ENCODE data around the gene STXBP3. TPM values are rescaled to one million over a fixed set of nuclear protein-coding genes. Genes with fewer than 3 reads are reported as not detected.
A peak's percentile ranks its signal among the peaks of the same experiment; 100 is the strongest.

STXBP3 gene
- total RNA-seq, 1 donor from 2014 or later = 36.7 TPM

GRCh38 chr1:108706643-108707042, 39.8 kb upstream of the STXBP3 start:
- DNase-seq (ENCODE audit: low read depth) = no peak
- H3K4me3 ChIP-seq (ENCODE audit: low read depth, low read length) = no peak overlapping the region
- TF ChIP-seq, protein P1, sequence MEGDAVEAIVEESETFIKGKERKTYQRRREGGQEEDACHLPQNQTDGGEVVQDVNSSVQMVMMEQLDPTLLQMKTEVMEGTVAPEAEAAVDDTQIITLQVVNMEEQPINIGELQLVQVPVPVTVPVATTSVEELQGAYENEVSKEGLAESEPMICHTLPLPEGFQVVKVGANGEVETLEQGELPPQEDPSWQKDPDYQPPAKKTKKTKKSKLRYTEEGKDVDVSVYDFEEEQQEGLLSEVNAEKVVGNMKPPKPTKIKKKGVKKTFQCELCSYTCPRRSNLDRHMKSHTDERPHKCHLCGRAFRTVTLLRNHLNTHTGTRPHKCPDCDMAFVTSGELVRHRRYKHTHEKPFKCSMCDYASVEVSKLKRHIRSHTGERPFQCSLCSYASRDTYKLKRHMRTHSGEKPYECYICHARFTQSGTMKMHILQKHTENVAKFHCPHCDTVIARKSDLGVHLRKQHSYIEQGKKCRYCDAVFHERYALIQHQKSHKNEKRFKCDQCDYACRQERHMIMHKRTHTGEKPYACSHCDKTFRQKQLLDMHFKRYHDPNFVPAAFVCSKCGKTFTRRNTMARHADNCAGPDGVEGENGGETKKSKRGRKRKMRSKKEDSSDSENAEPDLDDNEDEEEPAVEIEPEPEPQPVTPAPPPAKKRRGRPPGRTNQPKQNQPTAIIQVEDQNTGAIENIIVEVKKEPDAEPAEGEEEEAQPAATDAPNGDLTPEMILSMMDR (conservative IDR thresholded peaks at IDR 0.05; ENCODE audit: low read depth, low read length) = no peak

DNA sequence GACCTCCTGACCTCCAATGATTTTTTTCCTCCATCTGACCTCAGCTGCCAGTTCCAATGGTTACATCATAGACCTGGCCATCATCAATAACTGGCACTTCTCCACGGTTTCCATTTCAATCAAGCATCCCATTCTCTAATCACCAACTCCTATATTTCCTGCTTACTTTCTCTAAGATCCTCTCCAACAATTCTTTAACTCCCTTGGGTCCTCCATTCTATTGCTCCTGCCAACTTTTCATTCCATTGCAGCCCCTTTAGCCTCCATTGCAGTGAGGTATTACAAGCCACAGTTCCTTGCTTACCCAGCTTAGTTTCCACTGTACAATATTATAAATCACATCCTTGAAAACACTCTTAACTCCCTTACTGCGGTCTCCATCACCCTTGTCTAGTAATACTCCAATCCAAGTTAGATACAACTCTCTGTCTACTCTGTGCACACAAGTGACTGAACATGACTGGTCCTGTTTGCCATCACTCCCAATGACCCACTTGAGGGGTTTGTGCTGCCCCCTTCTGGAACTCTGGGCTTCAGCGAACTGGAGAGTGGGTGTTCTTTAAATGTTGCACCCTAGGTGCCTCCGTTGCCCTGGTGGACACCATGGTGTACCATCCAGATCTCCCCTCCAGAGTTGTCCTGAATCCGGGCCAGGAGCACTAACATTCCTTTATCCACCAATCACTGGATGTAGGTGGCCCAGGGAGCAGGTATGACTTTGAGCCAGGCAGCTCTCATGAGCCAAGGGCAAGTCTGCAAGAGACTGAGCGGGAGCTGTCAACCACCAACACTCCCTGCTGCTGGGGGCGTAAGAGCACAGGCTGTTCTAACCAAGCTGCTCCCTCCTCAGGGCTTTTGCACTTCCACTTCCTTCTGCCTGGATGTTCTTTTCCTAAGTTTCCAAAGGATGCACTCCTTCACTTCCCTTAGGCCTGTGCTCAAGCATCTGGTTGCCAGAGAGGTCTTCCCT, 37.5 kb upstream of the STXBP3 start:
- no peak overlapping the region for H3K4me3 ChIP-seq (ENCODE audit: low read depth, low read length)
- TF ChIP-seq, protein P1 (conservative IDR thresholded peaks at IDR 0.05; ENCODE audit: low read depth, low read length) = peak; percentile 23
- no peak for DNase-seq (ENCODE audit: low read depth)

DNA sequence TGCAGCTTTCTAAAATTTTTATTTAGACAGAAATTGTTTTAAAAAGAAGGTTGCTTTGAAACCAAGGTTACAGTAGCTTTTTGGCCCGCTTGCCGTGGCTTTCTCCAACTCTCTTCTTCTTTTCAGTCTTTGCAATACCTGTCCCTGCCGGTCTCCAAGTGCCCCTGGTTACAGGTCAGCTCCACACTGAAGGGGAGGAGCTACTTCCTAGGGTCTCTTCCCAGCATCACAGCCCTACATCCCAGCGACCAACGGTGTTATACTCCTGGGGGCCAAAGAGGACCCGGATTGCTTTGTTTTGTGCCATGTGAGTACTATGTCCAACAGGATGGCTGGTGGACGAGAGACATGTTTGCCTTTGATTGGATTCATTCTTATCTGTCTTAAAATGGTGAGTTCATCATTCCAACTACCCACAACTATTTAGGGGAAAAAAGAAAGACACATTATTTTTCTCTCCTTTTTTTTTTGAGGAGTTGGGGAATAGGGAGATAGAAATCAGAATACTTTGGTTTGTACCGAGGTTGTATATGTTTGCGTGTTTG, 33.8 kb upstream of the STXBP3 start, which contains the start of gene FNDC7:
Gene FNDC7, plus strand, starts transcription at position 303 of the 545 bp plus-strand sequence. Its CDS starts 26 bp downstream, at position 329.
- TF ChIP-seq, protein P1 (conservative IDR thresholded peaks at IDR 0.05; ENCODE audit: low read depth, low read length) = no peak
- no peak for DNase-seq (ENCODE audit: low read depth)
- H3K4me3 ChIP-seq (ENCODE audit: low read depth, low read length) = no peak within 1 kb of the TSS

GRCh38 chr1:108715932-108716331, 30.5 kb upstream of the STXBP3 start:
- TF ChIP-seq, protein P1 (conservative IDR thresholded peaks at IDR 0.05; ENCODE audit: low read depth, low read length) = no peak
- no peak for DNase-seq (ENCODE audit: low read depth)
- no peak overlapping the region for H3K4me3 ChIP-seq (ENCODE audit: low read depth, low read length)

GRCh38 chr1:108716437-108717230, 29.8 kb upstream of the STXBP3 start:
- TF ChIP-seq, protein P1 (conservative IDR thresholded peaks at IDR 0.05; ENCODE audit: low read depth, low read length) = no peak
- no peak overlapping the region for H3K4me3 ChIP-seq (ENCODE audit: low read depth, low read length)
- no peak for DNase-seq (ENCODE audit: low read depth)

DNA sequence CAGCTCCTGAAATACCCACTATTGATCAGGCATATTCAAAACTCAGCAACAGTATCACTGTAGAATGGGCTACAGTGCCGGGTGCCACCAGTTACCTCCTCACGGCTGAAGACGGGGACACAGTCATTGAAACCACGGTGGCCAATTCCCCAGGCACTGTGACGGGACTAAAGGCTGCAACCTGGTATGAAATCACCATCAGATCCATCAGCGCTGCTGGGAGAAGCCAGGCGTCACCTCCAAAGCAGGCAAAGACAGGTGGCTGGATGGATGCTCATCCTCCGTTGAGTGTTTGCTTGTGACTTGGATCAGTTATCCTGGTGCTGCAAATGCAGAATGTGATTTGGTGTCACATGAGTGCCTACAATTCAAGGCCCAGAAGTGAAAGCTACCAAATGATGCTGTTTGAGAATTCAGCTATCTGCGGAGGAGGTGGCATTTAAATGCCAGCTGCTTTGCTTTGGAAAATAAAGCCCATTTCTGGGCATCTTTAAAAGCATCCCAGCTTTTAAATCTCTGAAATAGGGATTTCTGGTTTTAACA, 28.6 kb upstream of the STXBP3 start:
- H3K4me3 ChIP-seq (ENCODE audit: low read depth, low read length) = no peak overlapping the region
- no peak for DNase-seq (ENCODE audit: low read depth)
- TF ChIP-seq, protein P1 (conservative IDR thresholded peaks at IDR 0.05; ENCODE audit: low read depth, low read length) = no peak

Measured in epithelial cell of proximal tubule (primary cell).